H1 (cell line): Measurements from ENCODE around the gene TPRKB. TPM values are rescaled to one million over a fixed set of nuclear protein-coding genes. Genes with fewer than 3 reads are reported as not detected.
"Not testable (repeated sequence)": the region's sequence is repeated elsewhere in the genome, so short reads cannot be mapped to it uniquely, and the experiment has no call there.

ENCODE experiments used
- CTCF ChIA-PET: fragments of 300-600 bp; sonication (Branson Sonifier 250); formaldehyde crosslinking; loops from one replicate; lab custom pipeline; 2021; ENCODE audit not compliant: partially characterized antibody; lab: Charles Lee
- POLR2A ChIA-PET: fragments of 300-600 bp; sonication (Branson Sonifier 250); formaldehyde crosslinking; loops from one replicate; lab custom pipeline; 2021; ENCODE audit warnings: inconsistent platforms; ENCODE audit not compliant: partially characterized antibody; lab: Charles Lee
- DNase-seq, 2 experiments: peaks; one replicate each; pipeline versions ENCODE4 v3.0.0 to v3.0.0-alpha.2; 2010 to 2022; ENCODE audit warnings: low spot score in 2 of 2, low read depth in 1 of 2, mixed read lengths in 1 of 2
- FAIRE-seq: peaks from 2 replicates; lab custom pipeline; 2011; peaks lifted over from hg19 to GRCh38; lab: Jason Lieb, UNC
- H2AFZ ChIP-seq: 2 replicates; pipeline ENCODE4 v1.8.1; 2012; ENCODE audit warnings: low read length, inconsistent platforms
- H2AK5ac ChIP-seq: 2 replicates; pipeline ENCODE4 v1.6.1; 2013; ENCODE audit warnings: low read depth, low read length
- H2BK120ac ChIP-seq: replicated peaks from 2 replicates; pipeline ENCODE3; 2013; ENCODE audit warnings: low read depth, low read length, inconsistent platforms
- H2BK12ac ChIP-seq: 2 replicates; pipeline ENCODE4 v1.6.1; 2013; ENCODE audit warnings: low read depth, low read length
- H2BK15ac ChIP-seq: 2 replicates; pipeline ENCODE4 v1.6.1; 2013; ENCODE audit warnings: low read length
- H2BK20ac ChIP-seq: 2 replicates; pipeline ENCODE4 v1.6.1; 2013; ENCODE audit warnings: low read length
- H2BK5ac ChIP-seq: 2 replicates; pipeline ENCODE4 v1.6.1; 2013; ENCODE audit warnings: low read depth, low read length
- H3K14ac ChIP-seq: 2 replicates; pipeline ENCODE4 v1.6.1; 2013; ENCODE audit warnings: inconsistent platforms; ENCODE audit not compliant: insufficient read length
- H3K18ac ChIP-seq: 2 replicates; pipeline ENCODE4 v1.6.1; 2013; ENCODE audit warnings: low read length; ENCODE audit errors: extremely low read depth
- H3K23ac ChIP-seq: 2 replicates; pipeline ENCODE4 v1.6.1; 2013; ENCODE audit warnings: inconsistent platforms; ENCODE audit not compliant: insufficient read length
- H3K23me2 ChIP-seq: 2 replicates; pipeline ENCODE4 v1.6.1; 2013; ENCODE audit warnings: low read depth, low read length
- H3K27ac ChIP-seq: 2 replicates; pipeline ENCODE4 v1.6.1; 2011; ENCODE audit warnings: low read depth, low read length, inconsistent platforms
- H3K27me3 ChIP-seq, 4 experiments: replicated peaks in 1 of 4; 1 replicate in 1 of 4; 2 replicates in 3 of 4; pipeline versions ENCODE4 v1.6.1 to v1.8.1; 2011 to 2013; ENCODE audit warnings: low read length in 3 of 4, mild to moderate bottlenecking in 3 of 4, inconsistent platforms in 2 of 4, mixed read lengths in 2 of 4, moderate library complexity in 1 of 4; ENCODE audit not compliant: control insufficient read depth in 3 of 4, insufficient read depth in 3 of 4; ENCODE audit errors: extremely low read depth in 1 of 4
- H3K36me3 ChIP-seq, 4 experiments: 2 replicates each; pipeline versions ENCODE4 v1.6.1 to v1.8.1; 2011 to 2013; ENCODE audit warnings: mild to moderate bottlenecking in 4 of 4, low read length in 3 of 4, moderate library complexity in 2 of 4, control low read depth in 1 of 4, inconsistent platforms in 1 of 4; ENCODE audit not compliant: insufficient read depth in 4 of 4, control insufficient read depth in 2 of 4
- H3K4ac ChIP-seq: replicated peaks from 2 replicates; pipeline ENCODE3; 2013; ENCODE audit warnings: low read length, low read depth, mixed read lengths, inconsistent platforms; ENCODE audit not compliant: insufficient read length
- H3K4me1 ChIP-seq, 4 experiments: replicated peaks in 1 of 4; 1 replicate in 1 of 4; 2 replicates in 3 of 4; pipeline versions ENCODE4 v1.6.1 to v1.8.1; 2011 to 2013; ENCODE audit warnings: low read length in 3 of 4, inconsistent platforms in 2 of 4, mixed read lengths in 1 of 4; ENCODE audit not compliant: insufficient read depth in 4 of 4, control insufficient read depth in 3 of 4
- H3K4me2 ChIP-seq, 2 experiments: 2 replicates each; pipeline versions ENCODE4 v1.6.1 to v1.8.1; 2011 to 2013; ENCODE audit warnings: low read depth in 2 of 2, low read length in 2 of 2, control low read depth in 1 of 2, inconsistent platforms in 1 of 2, mild to moderate bottlenecking in 1 of 2; ENCODE audit not compliant: insufficient read depth in 1 of 2
- H3K4me3 ChIP-seq, 4 experiments: fragments of 200-600, 300-600 bp in 1 of 4; sonication (generic), shearing (Covaris generic), sonication (Bioruptor Twin) in 1 of 4; 2 replicates each; pipeline versions ENCODE4 v1.5.1 to v1.8.1; 2011 to 2016; ENCODE audit warnings: low read length in 4 of 4, low read depth in 3 of 4, control low read depth in 2 of 4, inconsistent platforms in 2 of 4, mild to moderate bottlenecking in 2 of 4, mixed read lengths in 1 of 4, moderate library complexity in 1 of 4; ENCODE audit not compliant: insufficient read depth in 2 of 4; ENCODE audit errors: extremely low read depth in 1 of 4
- H3K56ac ChIP-seq: replicated peaks from 2 replicates; pipeline ENCODE3; 2013; ENCODE audit warnings: low read depth, mild to moderate bottlenecking, mixed read lengths, low read length, inconsistent platforms; ENCODE audit not compliant: insufficient read length
- H3K79me1 ChIP-seq: 2 replicates; pipeline ENCODE4 v1.6.1; 2013; ENCODE audit warnings: low read depth, low read length, control low read depth
- H3K79me2 ChIP-seq, 2 experiments: 2 replicates each; pipeline versions ENCODE4 v1.6.1 to v1.8.1; 2012 to 2013; ENCODE audit warnings: low read length in 2 of 2, mild to moderate bottlenecking in 2 of 2, inconsistent platforms in 1 of 2; ENCODE audit not compliant: insufficient read depth in 2 of 2, control insufficient read depth in 1 of 2
- H3K9ac ChIP-seq, 4 experiments: replicated peaks in 1 of 4; 1 replicate in 1 of 4; 2 replicates in 3 of 4; pipeline versions ENCODE4 v1.6.1 to v1.8.1; 2011 to 2013; ENCODE audit warnings: low read depth in 3 of 4, low read length in 3 of 4, control low read depth in 2 of 4, mild to moderate bottlenecking in 2 of 4, moderate library complexity in 2 of 4, inconsistent platforms in 1 of 4; ENCODE audit errors: extremely low read depth in 1 of 4
- H3K9me3 ChIP-seq, 2 experiments: 2 replicates each; pipeline versions ENCODE4 v1.6.1 to v1.8.1; 2012 to 2013; ENCODE audit warnings: mild to moderate bottlenecking in 2 of 2, moderate library complexity in 2 of 2, control low read depth in 1 of 2, inconsistent platforms in 1 of 2, low read depth in 1 of 2, low read length in 1 of 2, mixed read lengths in 1 of 2; ENCODE audit not compliant: insufficient read depth in 2 of 2
- H4K20me1 ChIP-seq, 2 experiments: replicated peaks in 1 of 2; 2 replicates each; pipeline versions ENCODE3 to v1.8.1; 2011 to 2013; ENCODE audit warnings: inconsistent platforms in 2 of 2, low read length in 2 of 2, mild to moderate bottlenecking in 1 of 2; ENCODE audit not compliant: insufficient read depth in 2 of 2, control insufficient read depth in 1 of 2
- H4K5ac ChIP-seq: 2 replicates; pipeline ENCODE4 v1.6.1; 2013; ENCODE audit warnings: low read length, low read depth, mixed read lengths, inconsistent platforms; ENCODE audit not compliant: insufficient read length
- H4K8ac ChIP-seq: 2 replicates; pipeline ENCODE4 v1.8.0; 2013; ENCODE audit warnings: mild to moderate bottlenecking, moderate library complexity, low read length, inconsistent platforms; ENCODE audit not compliant: insufficient read depth; ENCODE audit errors: extremely low read depth
- H4K91ac ChIP-seq: replicated peaks from 2 replicates; pipeline ENCODE3; 2013; ENCODE audit warnings: low read length, mixed read lengths, inconsistent platforms; ENCODE audit not compliant: insufficient read length
- WGBS, 2 experiments: shearing (Covaris generic) in 1 of 2; methylation state at CpG; one replicate each; pipeline versions ENCODE4 v1.1.6 to v1.1.7; 2013 to 2015; ENCODE audit warnings: low lambda C conversion rate in 2 of 2, mixed read lengths in 2 of 2, inconsistent platforms in 1 of 2, low coverage in 1 of 2, missing lambda C conversion rate in 1 of 2; ENCODE audit not compliant: insufficient replicate concordance in 2 of 2, insufficient coverage in 1 of 2, insufficient read length in 1 of 2; ENCODE audit errors: extremely low coverage in 1 of 2, missing lambda C conversion rate in 1 of 2; 5-methylcytosine and 5-hydroxymethylcytosine counted together
- polyA plus RNA-seq, 7 experiments: library from polyadenylated mRNA; depleted of rRNA in 3 of 7; stranded (reverse) in 5 of 7; unstranded in 2 of 7; fragments of >200 nt in 5 of 7; fragments of 200-250 nt in 2 of 7; gene quantifications; 1 replicate in 5 of 7; 2 replicates in 1 of 7; 4 replicates in 1 of 7; pipeline versions ENCODE4 v1.2.1 to v1.2.3, GENCODE V29; 2011 to 2013; ENCODE audit warnings: missing spikeins in 2 of 7, mixed read lengths in 2 of 7
- total RNA-seq: library from RNA; stranded (reverse); fragmentation: NEBNext Ultra II Directional; extraction: Animal tissue kit (Norgen Biotek cat#: 25700); gene quantifications from 2 replicates; pipeline ENCODE4 v1.2.1, GENCODE V29; 2021

TPRKB gene
- total and polyA plus RNA-seq, 2 of the 8 experiments (the other 6 are each of a cell fraction or from before 2014, with no cell fraction given): 40.3 to 41.6 TPM

DNA sequence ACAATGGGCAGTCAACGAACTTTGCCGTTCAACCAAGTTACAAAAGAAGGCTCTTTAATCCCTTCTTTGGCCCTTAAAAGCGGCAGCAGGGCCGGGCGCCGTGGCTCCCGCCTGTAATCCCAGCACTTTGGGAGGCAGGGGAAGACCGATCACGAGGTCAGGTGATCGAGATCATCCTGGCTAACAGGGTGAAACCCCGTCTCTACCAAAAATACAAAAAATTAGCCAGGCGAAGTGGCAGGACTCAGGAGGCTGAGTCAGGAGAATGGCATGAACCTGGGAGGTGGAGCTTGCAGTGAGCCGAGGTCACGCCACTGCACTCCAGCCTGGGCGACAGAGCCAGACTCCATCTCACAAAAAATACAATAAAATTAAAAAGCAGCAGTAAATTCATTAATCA is 46.3 kb upstream of the TPRKB start:
- H3K4me3 ChIP-seq, H3K4me2 ChIP-seq, H2BK20ac ChIP-seq, H3K9ac ChIP-seq, H3K27me3 ChIP-seq, H4K8ac ChIP-seq, FAIRE-seq, H4K20me1 ChIP-seq, DNase-seq, H3K4ac ChIP-seq, H2BK12ac ChIP-seq, H3K4me1 ChIP-seq, H3K56ac ChIP-seq, H3K36me3 ChIP-seq, H3K14ac ChIP-seq, H2AK5ac ChIP-seq, H3K79me1 ChIP-seq, H3K27ac ChIP-seq, H4K5ac ChIP-seq, H3K23ac ChIP-seq, CTCF ChIA-PET, H2BK120ac ChIP-seq, H3K23me2 ChIP-seq, H2BK5ac ChIP-seq, H3K9me3 ChIP-seq, H2BK15ac ChIP-seq, POLR2A ChIA-PET, H3K18ac ChIP-seq, H4K91ac ChIP-seq: not testable (repeated sequence)
- H2AFZ ChIP-seq: peak overlapping the region; percentile 91
- WGBS, 2 experiments: 88% methylated on average over 15 of the region's 15 CpGs; no CpG with 5 or more reads in 1 of the 2 experiments
- peaks cover 0 to 12% of the 10 kb centered on the region in 2 experiments; a peak in 2 of 4 replicates for H3K79me2 ChIP-seq
